ENCODE measurements around the gene MOBP. TPM values are rescaled to one million over a fixed set of nuclear protein-coding genes. Genes with fewer than 3 reads are reported as not detected.

The MOBP gene
- total RNA-seq, 4 donors from 2014 or later = not detected

- TF ChIP-seq CTCF (IDR thresholded peaks at IDR 0.05; ENCODE audit: low read depth) = no peak
These were observed 12.8 kb upstream of the MOBP start for GRCh38 chr3:39454591-39455217.

GRCh38 chr3:39456159-39456558 lies 11.3 kb upstream of the MOBP start:
- TF ChIP-seq CTCF (IDR thresholded peaks at IDR 0.05; ENCODE audit: low read depth) = no peak

- no peak for TF ChIP-seq CTCF (IDR thresholded peaks at IDR 0.05; ENCODE audit: low read depth)
These were observed 10.1 kb upstream of the MOBP start for GRCh38 chr3:39457361-39457760.

- TF ChIP-seq CTCF (IDR thresholded peaks at IDR 0.05; ENCODE audit: low read depth) = no peak
These were observed 6.8 kb upstream of the MOBP start for GRCh38 chr3:39460677-39461076.

GRCh38 chr3:39463269-39463668 lies 4.2 kb upstream of the MOBP start:
- TF ChIP-seq CTCF (IDR thresholded peaks at IDR 0.05; ENCODE audit: low read depth) = no peak

GRCh38 chr3:39466988-39467387 lies 492 bp upstream of the MOBP start:
- no peak for TF ChIP-seq CTCF (IDR thresholded peaks at IDR 0.05; ENCODE audit: low read depth)

- TF ChIP-seq CTCF (IDR thresholded peaks at IDR 0.05; ENCODE audit: low read depth) = no peak
These were observed 592 bp downstream of the MOBP start for GRCh38 chr3:39468108-39468436.
